IMR-90 (cell line): Measurements from ENCODE around the gene ZNF502. TPM values are rescaled to one million over a fixed set of nuclear protein-coding genes. Genes with fewer than 3 reads are reported as not detected.

Experiments
- ATAC-seq: fragments of 200-7000 bp; cut with Tn5 transposase; 2 replicates; pipeline ENCODE4 v1.9.1; 2020; ENCODE audit warnings: low read depth, mild to moderate bottlenecking, moderate library complexity
- BruUV-seq: library from RNA; stranded (reverse); fragments of 400-500 nt; replicated peaks from 2 replicates; lab custom pipeline; 2021; lab: Mats Ljungman, UMichigan
- CTCF ChIA-PET: fragments of 300-600 bp; formaldehyde crosslinking; extraction: SDS; loops from one replicate; lab custom pipeline; 2021; ENCODE audit warnings: antibody characterized with exemption; lab: Yijun Ruan, JAX
- POLR2A ChIA-PET: fragments of 300-600 bp; sonication (Branson Sonifier 250); formaldehyde crosslinking; loops from one replicate; lab custom pipeline; 2022; ENCODE audit warnings: antibody characterized with exemption; ENCODE audit not compliant: unreplicated experiment; lab: Charles Lee
- DNase-seq: peaks from one replicate; pipeline ENCODE4 v3.0.0; 2013
- H2AFZ ChIP-seq: replicated peaks from 2 replicates; pipeline ENCODE3; 2013; ENCODE audit warnings: low read length, mild to moderate bottlenecking; ENCODE audit not compliant: poor library complexity
- H2AK5ac ChIP-seq: 2 replicates; pipeline ENCODE4 v1.6.1; 2013; ENCODE audit warnings: low read depth, low read length, inconsistent platforms
- H2AK9ac ChIP-seq: replicated peaks from 2 replicates; pipeline ENCODE3; 2013; ENCODE audit warnings: mild to moderate bottlenecking, low read depth, low read length, moderate library complexity; ENCODE audit not compliant: poor library complexity
- H2BK120ac ChIP-seq: 2 replicates; pipeline ENCODE4 v1.6.1; 2013; ENCODE audit warnings: low read depth, low read length, inconsistent platforms
- H2BK15ac ChIP-seq: 3 replicates; pipeline ENCODE4 v1.6.1; 2013; ENCODE audit warnings: low read depth, low read length, inconsistent platforms
- H2BK20ac ChIP-seq: 2 replicates; pipeline ENCODE4 v1.6.1; 2013; ENCODE audit warnings: low read depth, mild to moderate bottlenecking, inconsistent platforms, low read length, moderate library complexity
- H2BK5ac ChIP-seq: 2 replicates; pipeline ENCODE4 v1.6.1; 2013; ENCODE audit warnings: mild to moderate bottlenecking, low read depth, low read length, inconsistent platforms; ENCODE audit not compliant: poor library complexity, severe bottlenecking
- H3K14ac ChIP-seq: replicated peaks from 2 replicates; pipeline ENCODE4 v1.6.1; 2013; ENCODE audit warnings: low read depth, low read length, inconsistent platforms
- H3K18ac ChIP-seq: 2 replicates; pipeline ENCODE4 v1.6.1; 2013; ENCODE audit warnings: low read depth, low read length, control low read depth
- H3K23ac ChIP-seq: 2 replicates; pipeline ENCODE4 v1.6.1; 2013; ENCODE audit warnings: low read depth, low read length, inconsistent platforms
- H3K27ac ChIP-seq: 2 replicates; pipeline ENCODE4 v1.5.1; 2013; ENCODE audit warnings: mild to moderate bottlenecking, control low read depth, low read length; ENCODE audit not compliant: insufficient read depth
- H3K27me3 ChIP-seq: 2 replicates; pipeline ENCODE4 v1.6.1; 2013; ENCODE audit warnings: low read length; ENCODE audit not compliant: control insufficient read depth, insufficient read depth
- H3K36me3 ChIP-seq: 2 replicates; pipeline ENCODE4 v1.6.1; 2013; ENCODE audit warnings: low read length, mixed read lengths; ENCODE audit not compliant: control insufficient read depth, insufficient read depth
- H3K4ac ChIP-seq: 2 replicates; pipeline ENCODE4 v1.6.1; 2013; ENCODE audit warnings: low read depth, low read length, inconsistent platforms
- H3K4me1 ChIP-seq: 2 replicates; pipeline ENCODE4 v1.6.1; 2013; ENCODE audit warnings: low read length, mixed read lengths; ENCODE audit not compliant: control insufficient read depth, insufficient read depth
- H3K4me2 ChIP-seq: 2 replicates; pipeline ENCODE4 v1.6.1; 2013; ENCODE audit warnings: low read depth, mild to moderate bottlenecking, control low read depth, low read length, moderate library complexity
- H3K4me3 ChIP-seq: 2 replicates; pipeline ENCODE4 v1.5.1; 2013; ENCODE audit warnings: low read depth, mild to moderate bottlenecking, control low read depth, low read length, moderate library complexity; ENCODE audit not compliant: insufficient read depth
- H3K56ac ChIP-seq: 2 replicates; pipeline ENCODE4 v1.6.1; 2013; ENCODE audit warnings: low read length, inconsistent platforms; ENCODE audit not compliant: insufficient read depth; ENCODE audit errors: extremely low read depth
- H3K79me1 ChIP-seq, 2 experiments: 2 replicates each; pipeline ENCODE4 v1.6.1; 2013; ENCODE audit warnings: low read length in 2 of 2, inconsistent platforms in 1 of 2, low read depth in 1 of 2
- H3K9ac ChIP-seq: 2 replicates; pipeline ENCODE4 v1.6.1; 2013; ENCODE audit warnings: low read depth, low read length, control low read depth
- H3K9me1 ChIP-seq: 2 replicates; pipeline ENCODE4 v1.6.1; 2013; ENCODE audit warnings: low read length, inconsistent platforms; ENCODE audit not compliant: insufficient read depth
- H3K9me3 ChIP-seq: 2 replicates; pipeline ENCODE4 v1.6.1; 2013; ENCODE audit warnings: low read length; ENCODE audit not compliant: control insufficient read depth, insufficient read depth
- H4K20me1 ChIP-seq: 2 replicates; pipeline ENCODE4 v1.6.1; 2013; ENCODE audit warnings: low read length, inconsistent platforms; ENCODE audit not compliant: insufficient read depth
- H4K5ac ChIP-seq: 2 replicates; pipeline ENCODE4 v1.6.1; 2013; ENCODE audit warnings: mild to moderate bottlenecking, low read depth, low read length, control low read depth
- H4K8ac ChIP-seq, 2 experiments: 2 replicates each; pipeline ENCODE4 v1.6.1; 2013; ENCODE audit warnings: low read depth in 2 of 2, low read length in 2 of 2, control low read depth in 1 of 2, inconsistent platforms in 1 of 2
- H4K91ac ChIP-seq: 2 replicates; pipeline ENCODE4 v1.6.1; 2013; ENCODE audit warnings: low read depth, low read length, inconsistent platforms; ENCODE audit not compliant: insufficient read depth
- MAFK ChIP-seq: IDR thresholded peaks from 2 replicates; pipeline ENCODE4 v1.6.1; 2012; ENCODE audit warnings: low read depth, low read length, improper control_type of control experiment
- MXI1 ChIP-seq: IDR thresholded peaks from 2 replicates; pipeline ENCODE4 v1.6.1; 2012; ENCODE audit warnings: low read depth, mild to moderate bottlenecking, low read length, moderate library complexity, borderline replicate concordance
- NFE2L2 ChIP-seq: fragments of 150-350 bp; IDR thresholded peaks from 2 replicates; pipeline ENCODE4 v1.6.1; 2016; ENCODE audit warnings: low read depth, mild to moderate bottlenecking, low read length
- WGBS, 2 experiments: methylation state at CpG; one replicate each; pipeline versions ENCODE4 v1.1.5 to v1.1.7; 2013; ENCODE audit warnings: missing lambda C conversion rate in 2 of 2; ENCODE audit not compliant: insufficient read length in 1 of 2; ENCODE audit errors: extremely low coverage in 2 of 2; 5-methylcytosine and 5-hydroxymethylcytosine counted together
- dilution Hi-C: fragments of 300-500 bp; cut with HindIII; formaldehyde crosslinking; loops from one replicate; pipeline ENCODE4 v1.14.3; 2018; ENCODE audit warnings: low sequenced_read_pairs; ENCODE audit not compliant: unreplicated experiment
- in situ Hi-C: fragments of 300-500 bp; cut with MboI; formaldehyde crosslinking; loops from 3 replicates; pipeline ENCODE4 v1.14.3; 2019; ENCODE audit warnings: low sequenced_read_pairs, inconsistent platforms, mixed read lengths
- intact Hi-C: fragments of 100-400 bp; cut with micrococcal nuclease; formaldehyde crosslinking; loops from 2 replicates; pipeline ENCODE4 v1.10.0; 2022
- polyA plus RNA-seq, 3 experiments: library from polyadenylated mRNA; depleted of rRNA; stranded (reverse); fragments of >200 nt; gene quantifications; 2 replicates each; pipeline ENCODE4 v1.2.3, GENCODE V29; 2012; ENCODE audit warnings: low replicate concordance in 1 of 3
- total RNA-seq: library from RNA; depleted of rRNA; stranded (reverse); fragments of >200 nt; gene quantifications from 2 replicates; pipeline ENCODE4 v1.2.3, GENCODE V29; 2012

The ZNF502 gene
- total and polyA plus RNA-seq, 2 of the 4 experiments (the other 2 are of a cell fraction): 2.1 to 5.7 TPM

- H2BK5ac ChIP-seq: no peak overlapping the region
- no peak for ATAC-seq
- no peaks in the 10 kb centered on the region for H3K9me1 ChIP-seq
- H4K8ac ChIP-seq: no peak overlapping the region
- in situ Hi-C loops (no loop called here), intact Hi-C loops (no loop called here), dilution Hi-C loops (no loop called here)
- H3K9ac ChIP-seq: no peak overlapping the region
- no peaks in the 10 kb centered on the region for H3K4me1 ChIP-seq
- H2AK9ac ChIP-seq: no peak overlapping the region
- no peak overlapping the region for H2AK5ac ChIP-seq
- no peak overlapping the region for H2BK15ac ChIP-seq
- peaks cover 5% of the 10 kb centered on the region in 2 experiments; a peak in 3 of 4 replicates for H3K79me1 ChIP-seq
- no peak overlapping the region for H3K4me2 ChIP-seq
- POLR2A ChIA-PET: no interaction called here
- no peak overlapping the region for H3K56ac ChIP-seq
- no peak overlapping the region for H2BK20ac ChIP-seq
- H3K36me3 ChIP-seq: peaks cover 8% of the 10 kb centered on the region
- no peaks in the 10 kb centered on the region for H3K27me3 ChIP-seq
- peaks cover 4% of the 10 kb centered on the region for H3K9me3 ChIP-seq
- H3K18ac ChIP-seq: no peak overlapping the region
- BruUV-seq: no TSS peak
- no peak for DNase-seq
- TF ChIP-seq MAFK (no peak), NFE2L2 (no peak), MXI1 (no peak)
- no peak overlapping the region for H2BK120ac ChIP-seq
- H3K23ac ChIP-seq: no peak overlapping the region
- CTCF ChIA-PET: no interaction called here
- no peak overlapping the region for H3K27ac ChIP-seq
- WGBS, 2 experiments: no CpG with 5 or more reads among the region's 3 CpGs
- H3K4ac ChIP-seq: no peak overlapping the region
- H4K91ac ChIP-seq: no peak overlapping the region
- no peak overlapping the region for H4K5ac ChIP-seq
- no peak overlapping the region for H2AFZ ChIP-seq
- no peak overlapping the region for H3K4me3 ChIP-seq
- no peaks in the 10 kb centered on the region for H4K20me1 ChIP-seq
- H3K14ac ChIP-seq: no peak overlapping the region
Measured at GRCh38 chr3:44665173-44665572, 47.3 kb upstream of the ZNF502 start.
